IPS DF 4.7 (cell line): ENCODE data around the gene ARHGAP24.
A peak's percentile ranks its signal among the peaks of the same experiment; 100 is the strongest.
"Not testable (repeated sequence)": the region's sequence is repeated elsewhere in the genome, so short reads cannot be mapped to it uniquely, and the experiment has no call there.

ENCODE experiments used
- DNase-seq: peaks from one replicate; pipeline ENCODE4 v3.0.0-alpha.2; 2013; ENCODE audit warnings: low spot score; ENCODE audit errors: extremely low read depth

Gene ARHGAP24

GRCh38 chr4:85482010-85482738 lies 7.2 kb downstream of the ARHGAP24 start:
- no peak for DNase-seq

- no peak for DNase-seq
Observed at GRCh38 chr4:85486425-85487086, 11.6 kb downstream of the ARHGAP24 start.

- DNase-seq: no peak
Observed at GRCh38 chr4:85488416-85488815, 13.5 kb downstream of the ARHGAP24 start.

DNA sequence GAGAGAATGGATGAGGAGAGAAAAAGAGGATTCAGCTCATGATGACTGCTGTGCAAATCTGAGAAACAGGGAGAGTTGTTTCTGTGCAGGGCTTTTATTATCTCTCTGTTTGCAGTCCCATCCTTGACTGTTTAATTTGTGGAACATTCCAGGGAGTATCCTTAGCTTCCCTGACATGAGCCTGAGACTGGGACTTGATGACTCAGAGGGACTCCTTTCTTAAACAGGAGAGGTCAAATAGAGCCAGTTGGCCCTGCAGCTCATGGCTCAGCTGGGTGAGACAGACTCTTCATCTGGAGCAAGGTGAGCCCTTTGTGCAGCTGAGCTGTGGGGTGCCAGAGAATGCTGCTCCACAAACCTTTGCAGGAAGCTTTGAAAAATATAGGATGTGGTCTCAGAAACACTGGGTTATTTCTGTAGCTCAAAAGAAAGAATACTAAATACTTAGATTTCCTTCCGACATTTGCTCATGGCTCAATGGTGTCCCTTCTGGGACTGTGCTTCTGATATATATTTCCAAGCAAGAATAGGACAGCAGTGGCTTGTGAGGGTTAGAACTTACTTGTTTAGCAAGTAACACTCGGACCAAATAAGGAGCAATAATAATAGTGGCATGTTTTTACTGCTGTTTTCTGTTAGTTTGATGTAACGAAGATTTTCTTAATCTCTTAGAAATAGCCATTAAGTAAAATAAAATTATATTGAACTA lies 14.5 kb downstream of the ARHGAP24 start:
- peak; percentile 7 for DNase-seq

- no peak for DNase-seq
Observed at GRCh38 chr4:85491527-85491926, 16.6 kb downstream of the ARHGAP24 start.

GRCh38 chr4:85492336-85492735 lies 17.4 kb downstream of the ARHGAP24 start:
- DNase-seq: no peak

- no peak for DNase-seq
Observed at GRCh38 chr4:85495621-85496020, 20.7 kb downstream of the ARHGAP24 start.

- no peak for DNase-seq
Observed at GRCh38 chr4:85496126-85496849, 21.3 kb downstream of the ARHGAP24 start.

GRCh38 chr4:85496933-85497332 lies 22.0 kb downstream of the ARHGAP24 start:
- DNase-seq: no peak

- DNase-seq: no peak
Observed at GRCh38 chr4:85498068-85498733, 23.3 kb downstream of the ARHGAP24 start.

GRCh38 chr4:85499573-85499972 lies 24.6 kb downstream of the ARHGAP24 start:
- no peak for DNase-seq

- DNase-seq: no peak
Observed at GRCh38 chr4:85500110-85500867, 25.3 kb downstream of the ARHGAP24 start.

DNA sequence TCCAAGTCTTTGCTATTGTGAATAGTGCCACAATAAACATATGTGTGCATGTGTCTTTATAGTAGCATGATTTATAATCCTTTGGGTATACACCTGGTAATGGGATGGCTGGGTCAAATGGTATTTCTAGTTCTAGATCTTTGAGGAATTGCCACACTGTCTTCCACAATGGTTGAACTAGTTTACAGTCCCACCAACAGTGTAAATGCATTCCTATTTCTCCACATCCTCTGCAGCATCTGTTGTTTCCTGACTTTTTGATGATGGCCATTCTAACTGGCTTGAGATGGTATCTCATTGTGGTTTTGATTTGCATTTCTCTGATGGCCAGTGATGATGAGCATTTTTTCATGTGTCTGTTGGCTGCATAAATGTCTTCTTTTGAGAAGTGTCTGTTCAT lies 26.2 kb downstream of the ARHGAP24 start:
- DNase-seq: not testable (repeated sequence)

DNA sequence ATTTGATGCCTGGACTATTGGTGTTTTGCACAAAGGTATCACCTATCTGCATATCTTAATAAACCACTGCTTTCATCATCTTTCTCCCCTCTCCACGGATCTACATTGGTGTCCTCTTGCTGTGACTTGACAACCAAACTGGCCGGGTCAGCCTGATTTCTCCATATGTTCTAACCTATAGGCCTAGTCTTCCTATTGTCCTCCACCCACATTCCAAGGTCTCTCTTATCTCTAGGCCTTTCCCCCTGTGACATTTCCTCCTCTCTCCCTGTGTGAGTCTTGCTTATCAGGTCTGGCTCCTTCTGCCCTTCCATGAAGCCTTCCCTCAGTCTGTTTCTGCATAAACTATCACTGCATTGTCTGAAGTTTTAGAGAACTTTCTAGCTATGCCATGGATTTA lies 33.7 kb downstream of the ARHGAP24 start:
- DNase-seq: no peak

- DNase-seq: no peak
Observed at GRCh38 chr4:85509882-85510631, 35.1 kb downstream of the ARHGAP24 start.

DNA sequence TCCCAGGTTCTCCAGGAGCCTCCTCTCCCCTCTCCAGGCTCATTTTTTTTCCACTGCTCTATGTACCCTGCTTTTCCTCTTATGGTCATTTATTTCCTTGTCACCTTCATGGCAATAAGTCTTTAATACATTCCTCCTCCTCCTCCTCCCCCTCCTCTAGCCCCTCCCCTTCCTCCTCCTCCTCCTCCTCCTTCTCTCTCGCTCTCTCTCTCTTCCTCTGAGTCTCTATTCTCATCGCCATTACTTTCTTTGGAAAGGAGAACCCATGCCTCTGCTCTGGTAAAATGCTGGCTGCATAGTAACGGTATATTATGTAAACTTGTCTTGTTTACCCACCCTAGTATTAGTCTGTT lies 35.7 kb downstream of the ARHGAP24 start:
- no peak for DNase-seq

GRCh38 chr4:85512446-85513205 lies 37.7 kb downstream of the ARHGAP24 start:
- no peak for DNase-seq

DNA sequence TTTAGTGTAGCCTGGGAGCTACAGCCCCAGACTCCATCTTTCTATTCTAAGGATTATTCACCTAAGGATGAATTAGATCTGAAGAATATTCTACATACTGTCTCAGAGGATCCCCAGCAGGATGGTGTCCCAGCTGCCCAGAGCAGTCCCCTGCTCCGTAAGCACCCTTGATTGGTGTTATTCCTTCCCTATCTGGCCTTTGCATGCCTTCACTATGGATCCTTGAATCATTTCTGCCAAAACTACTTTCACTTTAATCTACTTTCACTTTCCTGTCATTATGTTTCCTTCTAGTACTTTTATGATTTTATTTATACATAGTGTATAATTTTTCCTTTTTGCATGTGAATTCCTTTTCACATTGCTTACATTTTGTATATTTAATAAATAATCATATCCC lies 39.2 kb downstream of the ARHGAP24 start:
- DNase-seq: no peak

- DNase-seq: no peak
Observed at GRCh38 chr4:85514783-85515182, 39.8 kb downstream of the ARHGAP24 start.
